Activated B cell treated with CpG ODN at 0.5 μM for 24 hours (primary cell): ENCODE measurements around the gene HDAC4. TPM values are rescaled to one million over a fixed set of nuclear protein-coding genes. Genes with fewer than 3 reads are reported as not detected.

ENCODE experiments used
- ATAC-seq: fragments of 200-7000 bp; cut with Tn5 transposase; one replicate; pipeline ENCODE4 v1.10.0; 2021; ENCODE audit warnings: low read depth, mild to moderate bottlenecking, moderate library complexity
- CTCF ChIA-PET: fragments of 350-600 bp; sonication (Branson Sonifier 250); formaldehyde crosslinking; loops from one replicate; lab custom pipeline; 2021; ENCODE audit warnings: antibody characterized with exemption; lab: Charles Lee
- POLR2A ChIA-PET: fragments of 350-600 bp; sonication (Branson Sonifier 250); formaldehyde crosslinking; loops from one replicate; lab custom pipeline; 2021; ENCODE audit warnings: antibody characterized with exemption; lab: Charles Lee
- DNase-seq: peaks from one replicate; pipeline ENCODE4 v3.0.0; 2022
- H3K27ac Mint-ChIP-seq: one replicate; pipeline ENCODE4 v1.8.0; 2020; ENCODE audit warnings: mixed read lengths
- H3K27me3 Mint-ChIP-seq: one replicate; pipeline ENCODE4 v1.8.0; 2021; ENCODE audit warnings: mixed read lengths
- H3K36me3 Mint-ChIP-seq: one replicate; pipeline ENCODE4 v1.8.0; 2021; ENCODE audit warnings: low read depth, mixed read lengths
- H3K4me1 Mint-ChIP-seq: one replicate; pipeline ENCODE4 v1.8.0; 2021; ENCODE audit warnings: mixed read lengths
- H3K4me3 Mint-ChIP-seq: one replicate; pipeline ENCODE4 v1.8.0; 2020; ENCODE audit warnings: mild to moderate bottlenecking, mixed read lengths
- H3K9me3 Mint-ChIP-seq: one replicate; pipeline ENCODE4 v1.8.0; 2020; ENCODE audit warnings: mixed read lengths
- CTCF ChIP-seq: fragments of 200-600 bp; IDR thresholded peaks from one replicate; pipeline ENCODE4 v1.8.0; 2022; ENCODE audit warnings: antibody characterized with exemption, mild to moderate bottlenecking
- intact Hi-C: fragments of 100-400 bp; cut with micrococcal nuclease; formaldehyde crosslinking; loops from one replicate; pipeline ENCODE4 v1.15.1; 2024
- total RNA-seq: library from RNA; stranded (reverse); gene quantifications from 2 replicates; pipeline ENCODE4 v1.2.3, GENCODE V29; 2022

HDAC4 gene
- total RNA-seq, 1 donor from 2014 or later, result 31.9 TPM

GRCh38 chr2:239017491-239018098, 383.2 kb downstream of the HDAC4 start:
- peaks cover 14% of the 10 kb centered on the region for H3K27me3 Mint-ChIP-seq
- intact Hi-C loops, result no loop called here
- H3K9me3 Mint-ChIP-seq, result no peaks in the 10 kb centered on the region
- TF ChIP-seq CTCF, result no peak
- DNase-seq (no peak), ATAC-seq (no peak)
- CTCF ChIA-PET, result no interaction called here
- H3K36me3 Mint-ChIP-seq, result no peaks in the 10 kb centered on the region
- H3K4me3 Mint-ChIP-seq, result no peak overlapping the region
- no peak overlapping the region for H3K27ac Mint-ChIP-seq
- H3K4me1 Mint-ChIP-seq, result no peaks in the 10 kb centered on the region
- POLR2A ChIA-PET, result no interaction called here

DNA sequence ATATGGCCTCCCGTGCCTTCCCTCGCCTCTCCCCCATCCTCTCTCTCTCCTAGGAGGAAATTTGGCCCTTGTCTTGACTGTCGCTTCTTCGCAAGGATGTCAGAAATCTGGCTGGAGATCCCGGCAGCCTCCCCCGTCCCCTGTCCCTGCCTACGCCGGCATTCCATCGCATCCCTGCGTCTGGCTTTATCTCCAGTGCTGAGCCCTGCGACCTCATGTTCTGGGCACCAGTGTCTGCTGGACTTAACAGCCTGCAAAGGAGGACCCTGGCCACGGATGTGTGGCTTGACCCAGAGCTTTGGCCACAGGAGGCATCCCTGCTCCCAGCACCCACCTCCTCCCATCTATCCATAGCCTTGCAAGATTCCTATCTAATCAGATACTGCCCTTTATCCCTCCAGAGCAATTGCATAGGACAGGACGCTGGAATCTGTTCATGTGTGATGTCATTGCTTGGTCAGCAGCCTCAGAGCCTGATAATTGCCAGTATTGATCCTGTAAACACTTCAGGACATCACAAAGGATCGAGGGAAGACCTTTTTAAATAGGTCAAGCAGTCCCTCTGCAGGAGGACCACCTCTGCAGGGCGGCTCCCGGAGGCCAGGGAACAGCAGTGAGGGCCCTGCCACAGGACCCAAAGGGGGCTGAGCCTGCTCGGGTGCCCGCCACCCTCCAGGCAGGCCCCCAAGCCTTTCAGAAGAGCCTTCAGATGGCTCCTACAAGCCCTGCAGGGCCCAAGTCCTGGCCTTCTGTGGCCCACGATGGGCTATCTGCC, 384.7 kb downstream of the HDAC4 start:
- H3K27ac Mint-ChIP-seq, result no peak overlapping the region
- no peak for ATAC-seq
- no peak overlapping the region for H3K4me3 Mint-ChIP-seq
- H3K27me3 Mint-ChIP-seq, result peaks cover 12% of the 10 kb centered on the region
- POLR2A ChIA-PET, result no interaction called here
- no peak for TF ChIP-seq CTCF
- DNase-seq, result no peak
- CTCF ChIA-PET, result no interaction called here
- H3K4me1 Mint-ChIP-seq, result no peaks in the 10 kb centered on the region
- H3K36me3 Mint-ChIP-seq, result no peaks in the 10 kb centered on the region
- intact Hi-C loops, result no loop called here
- H3K9me3 Mint-ChIP-seq, result no peaks in the 10 kb centered on the region

GRCh38 chr2:239015218-239015900, 385.5 kb downstream of the HDAC4 start:
- DNase-seq, result no peak
- POLR2A ChIA-PET, result no interaction called here
- H3K27me3 Mint-ChIP-seq, result peaks cover 12% of the 10 kb centered on the region
- CTCF ChIA-PET, result no interaction called here
- intact Hi-C loops, result no loop called here
- no peak for ATAC-seq
- H3K4me1 Mint-ChIP-seq, result no peaks in the 10 kb centered on the region
- no peak overlapping the region for H3K4me3 Mint-ChIP-seq
- no peaks in the 10 kb centered on the region for H3K36me3 Mint-ChIP-seq
- no peaks in the 10 kb centered on the region for H3K9me3 Mint-ChIP-seq
- H3K27ac Mint-ChIP-seq, result no peak overlapping the region
- TF ChIP-seq CTCF, result no peak

- no peak for ATAC-seq
- no peak for TF ChIP-seq CTCF
- no peak for DNase-seq
- POLR2A ChIA-PET, result no interaction called here
- H3K27me3 Mint-ChIP-seq, result peaks cover 8% of the 10 kb centered on the region
- no peak overlapping the region for H3K27ac Mint-ChIP-seq
- no peaks in the 10 kb centered on the region for H3K36me3 Mint-ChIP-seq
- no peaks in the 10 kb centered on the region for H3K9me3 Mint-ChIP-seq
- CTCF ChIA-PET, result no interaction called here
- H3K4me1 Mint-ChIP-seq, result no peaks in the 10 kb centered on the region
- no peak overlapping the region for H3K4me3 Mint-ChIP-seq
- intact Hi-C loops, result no loop called here
Observed at GRCh38 chr2:239014458-239015217, 386.2 kb downstream of the HDAC4 start.

- intact Hi-C loops, result no loop called here
- DNase-seq, result no peak
- Mint-ChIP-seq H3K27me3 (peaks cover 8% of the 10 kb centered on the region), H3K9me3 (no peaks in the 10 kb centered on the region), H3K4me1 (no peaks in the 10 kb centered on the region), H3K27ac (no peak overlapping the region), H3K4me3 (no peak overlapping the region), H3K36me3 (no peaks in the 10 kb centered on the region)
- CTCF ChIA-PET, result no interaction called here
- no peak for ATAC-seq
- no peak for TF ChIP-seq CTCF
- POLR2A ChIA-PET, result no interaction called here
Observed at GRCh38 chr2:239013678-239013976, 387.2 kb downstream of the HDAC4 start.
